HG02884 (cell line): ENCODE results near the gene AURKAIP1.

Source experiments
- ATAC-seq: cut with Tn5 transposase; IDR thresholded peaks from one replicate; pipeline ENCODE4 v1.9.1; 2021; ENCODE audit warnings: mild to moderate bottlenecking, moderate library complexity; ENCODE audit not compliant: unreplicated experiment

Gene AURKAIP1

GRCh38 chr1:1361982-1362423 lies 13.0 kb downstream of the AURKAIP1 start:
- no peak for ATAC-seq

GRCh38 chr1:1361233-1361981 lies 13.6 kb downstream of the AURKAIP1 start:
- ATAC-seq = no peak

GRCh38 chr1:1360506-1361169 lies 14.4 kb downstream of the AURKAIP1 start:
- ATAC-seq = no peak

GRCh38 chr1:1359664-1360468 lies 15.1 kb downstream of the AURKAIP1 start:
- ATAC-seq = no peak

GRCh38 chr1:1359308-1359663 lies 15.7 kb downstream of the AURKAIP1 start:
- ATAC-seq = no peak

GRCh38 chr1:1358433-1359271 lies 16.4 kb downstream of the AURKAIP1 start, which contains the start of gene MXRA8:
Gene MXRA8, minus strand, starts transcription at chr1:1358555. Its CDS starts 51 bp downstream, at chr1:1358504.
- ATAC-seq = no peak

GRCh38 chr1:1357871-1358432 lies 17.1 kb downstream of the AURKAIP1 start:
- ATAC-seq = no peak

GRCh38 chr1:1356796-1357401 lies 18.1 kb downstream of the AURKAIP1 start:
- ATAC-seq = no peak

GRCh38 chr1:1356166-1356795 lies 18.7 kb downstream of the AURKAIP1 start:
- ATAC-seq = no peak

- ATAC-seq = no peak
Measured at GRCh38 chr1:1355416-1355815, 19.6 kb downstream of the AURKAIP1 start.

GRCh38 chr1:1354271-1355247 lies 20.4 kb downstream of the AURKAIP1 start:
- ATAC-seq = no peak

- ATAC-seq = no peak
Measured at GRCh38 chr1:1353389-1354151, 21.4 kb downstream of the AURKAIP1 start.

GRCh38 chr1:1352786-1353388 lies 22.1 kb downstream of the AURKAIP1 start:
- no peak for ATAC-seq

- ATAC-seq = no peak
Measured at GRCh38 chr1:1351511-1352427, 23.2 kb downstream of the AURKAIP1 start.

- peak; percentile 47 for ATAC-seq
Measured at GRCh38 chr1:1349256-1350012, 25.6 kb downstream of the AURKAIP1 start, which contains the start of gene DVL1. Gene DVL1, minus strand, starts transcription at chr1:1349418. Its CDS starts 353 bp downstream, at chr1:1349065.
